Trophoblast cell (in vitro differentiated cells and primary cell): Measurements from ENCODE around the gene GNA15.

Source experiments
- DNase-seq, 2 donors: peaks; one replicate each; pipeline ENCODE4 v3.0.0-alpha.2; 2016
- H2AFZ ChIP-seq: 2 replicates; pipeline ENCODE4 v1.6.1; 2013; ENCODE audit warnings: low read length, moderate library complexity, mild to moderate bottlenecking; ENCODE audit not compliant: insufficient read depth, poor library complexity
- H2AK5ac ChIP-seq: 2 replicates; pipeline ENCODE4 v1.6.1; 2013; ENCODE audit warnings: mild to moderate bottlenecking, low read length
- H2BK120ac ChIP-seq: 2 replicates; pipeline ENCODE4 v1.6.1; 2013; ENCODE audit warnings: low read length, mild to moderate bottlenecking, moderate library complexity; ENCODE audit not compliant: insufficient read depth, poor library complexity
- H2BK12ac ChIP-seq: 2 replicates; pipeline ENCODE4 v1.6.1; 2013; ENCODE audit warnings: mild to moderate bottlenecking, low read length, moderate library complexity
- H2BK5ac ChIP-seq: 2 replicates; pipeline ENCODE4 v1.6.1; 2013; ENCODE audit warnings: low read length, low read depth, moderate library complexity, mild to moderate bottlenecking; ENCODE audit not compliant: poor library complexity
- H3K14ac ChIP-seq: 2 replicates; pipeline ENCODE4 v1.6.1; 2013; ENCODE audit warnings: mild to moderate bottlenecking, low read length
- H3K18ac ChIP-seq: 2 replicates; pipeline ENCODE4 v1.6.1; 2013; ENCODE audit warnings: mild to moderate bottlenecking, low read length
- H3K23ac ChIP-seq: 2 replicates; pipeline ENCODE4 v1.6.1; 2013; ENCODE audit warnings: low read length
- H3K27ac ChIP-seq: 2 replicates; pipeline ENCODE4 v1.5.1; 2013; ENCODE audit warnings: low read depth, mild to moderate bottlenecking, inconsistent platforms, low read length, moderate library complexity
- H3K27me3 ChIP-seq: 2 replicates; pipeline ENCODE4 v1.6.1; 2013; ENCODE audit warnings: inconsistent platforms, mild to moderate bottlenecking, low read length, moderate library complexity; ENCODE audit not compliant: insufficient read depth
- H3K36me3 ChIP-seq, 2 experiments: 1 replicate in 1 of 2; 2 replicates in 1 of 2; pipeline ENCODE4 v1.6.1; 2013; ENCODE audit warnings: low read length in 2 of 2, mild to moderate bottlenecking in 2 of 2, moderate library complexity in 1 of 2; ENCODE audit not compliant: insufficient read depth in 2 of 2, control insufficient read depth in 1 of 2
- H3K4ac ChIP-seq: 2 replicates; pipeline ENCODE4 v1.6.1; 2013; ENCODE audit warnings: low read depth, mild to moderate bottlenecking, low read length, moderate library complexity
- H3K4me1 ChIP-seq, 2 experiments: 1 replicate in 1 of 2; 2 replicates in 1 of 2; pipeline ENCODE4 v1.6.1; 2013; ENCODE audit warnings: low read length in 2 of 2, mild to moderate bottlenecking in 2 of 2, moderate library complexity in 1 of 2; ENCODE audit not compliant: insufficient read depth in 2 of 2, control insufficient read depth in 1 of 2
- H3K4me2 ChIP-seq: 2 replicates; pipeline ENCODE4 v1.6.1; 2013; ENCODE audit warnings: inconsistent platforms, mild to moderate bottlenecking, low read length, moderate library complexity
- H3K4me3 ChIP-seq: 2 replicates; pipeline ENCODE4 v1.5.1; 2013; ENCODE audit warnings: mild to moderate bottlenecking, low read depth, low read length, inconsistent platforms
- H3K79me1 ChIP-seq: one replicate; pipeline ENCODE4 v1.6.1; 2013; ENCODE audit warnings: low read length
- H3K79me2 ChIP-seq: 2 replicates; pipeline ENCODE4 v1.6.1; 2013; ENCODE audit warnings: low read length, mild to moderate bottlenecking; ENCODE audit not compliant: control insufficient read depth, insufficient read depth, poor library complexity
- H3K9ac ChIP-seq: 2 replicates; pipeline ENCODE4 v1.6.1; 2013; ENCODE audit warnings: mild to moderate bottlenecking, low read length
- H3K9me3 ChIP-seq: 2 replicates; pipeline ENCODE4 v1.6.1; 2013; ENCODE audit warnings: low read depth, mild to moderate bottlenecking, control low read depth, inconsistent platforms, low read length; ENCODE audit not compliant: insufficient read depth
- H4K12ac ChIP-seq: 2 replicates; pipeline ENCODE4 v1.6.1; 2013; ENCODE audit warnings: low read depth, mild to moderate bottlenecking, low read length, moderate library complexity
- H4K8ac ChIP-seq: 2 replicates; pipeline ENCODE4 v1.6.1; 2013; ENCODE audit warnings: low read depth, mild to moderate bottlenecking, low read length, moderate library complexity
- H4K91ac ChIP-seq: one replicate; pipeline ENCODE4 v1.6.1; 2013; ENCODE audit warnings: low read depth, mild to moderate bottlenecking, low read length, moderate library complexity
- WGBS: extraction: QIAGEN DNeasy Blood & Tissue Kit; methylation state at CpG from one replicate; pipeline ENCODE4 v1.1.7; 2013; ENCODE audit warnings: missing lambda C conversion rate; ENCODE audit not compliant: insufficient read length, insufficient coverage; ENCODE audit errors: extremely low coverage; 5-methylcytosine and 5-hydroxymethylcytosine counted together

GNA15 gene

DNA sequence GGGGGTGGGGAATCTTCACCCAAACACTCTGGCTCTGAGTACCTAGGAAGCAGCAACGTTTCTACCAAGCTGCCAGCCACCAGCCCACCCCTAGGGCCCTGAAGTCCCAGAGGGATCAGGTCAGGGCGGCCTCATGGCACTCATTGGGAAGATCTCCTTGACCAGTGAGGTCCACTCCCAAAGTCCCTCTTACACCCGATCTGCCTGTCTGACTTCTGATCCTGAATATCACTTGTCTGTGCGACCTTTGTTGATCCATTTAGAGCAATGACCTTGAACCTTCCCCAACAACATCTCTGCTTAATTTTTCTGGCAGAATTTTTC, 2.1 kb upstream of the GNA15 start:
- Histone ChIP-seq H4K8ac (no peak overlapping the region), H3K4me3 (no peak overlapping the region), H4K91ac (no peak overlapping the region), H3K4me1 (no peaks in the 10 kb centered on the region), H4K12ac (no peak overlapping the region), H3K79me2 (no peaks in the 10 kb centered on the region), H3K27me3 (no peaks in the 10 kb centered on the region), H3K4me2 (no peak overlapping the region), H3K4ac (no peak overlapping the region), H3K9me3 (no peaks in the 10 kb centered on the region), H3K79me1 (no peaks in the 10 kb centered on the region), H3K27ac (no peak overlapping the region), H2AK5ac (no peak overlapping the region), H3K36me3 (no peaks in the 10 kb centered on the region), H2AFZ (no peak overlapping the region), H3K9ac (no peak overlapping the region), H3K23ac (no peak overlapping the region), H2BK12ac (no peak overlapping the region), H3K14ac (no peak overlapping the region), H2BK120ac (no peak overlapping the region), H3K18ac (no peak overlapping the region), H2BK5ac (no peak overlapping the region)
- DNase-seq, result no peak
- no CpG with 5 or more reads among the region's 4 CpGs for WGBS

DNA sequence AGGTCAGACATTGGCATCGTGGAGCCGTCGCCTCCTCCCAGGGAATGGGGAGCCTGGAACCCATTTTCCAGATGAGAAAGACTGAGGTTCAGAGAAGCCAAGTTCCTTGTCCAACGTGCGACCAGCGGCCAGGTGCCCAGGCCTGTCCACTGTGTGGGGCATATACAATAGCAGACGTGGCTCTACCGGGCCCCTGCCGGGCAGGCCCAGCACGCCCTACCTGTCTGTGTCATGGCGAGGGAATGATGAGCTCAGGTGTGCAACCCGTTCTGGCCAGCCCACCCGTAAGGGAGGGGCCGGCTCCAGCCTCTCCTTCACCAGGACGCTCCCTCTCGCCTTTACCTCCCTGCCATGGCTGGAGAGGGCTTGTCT, 837 bp downstream of the GNA15 start:
- H2BK120ac ChIP-seq, result no peak overlapping the region
- H2AFZ ChIP-seq, result no peak overlapping the region
- no CpG with 5 or more reads among the region's 16 CpGs for WGBS
- H3K18ac ChIP-seq, result no peak overlapping the region
- H3K4me1 ChIP-seq, result no peaks in the 10 kb centered on the region
- H3K4ac ChIP-seq, result no peak overlapping the region
- no peak overlapping the region for H4K8ac ChIP-seq
- no peaks in the 10 kb centered on the region for H3K9me3 ChIP-seq
- no peak overlapping the region for H3K23ac ChIP-seq
- no peak overlapping the region for H3K4me2 ChIP-seq
- H3K14ac ChIP-seq, result no peak overlapping the region
- no peak overlapping the region for H2BK5ac ChIP-seq
- H3K79me2 ChIP-seq, result no peaks in the 10 kb centered on the region
- no peaks in the 10 kb centered on the region for H3K79me1 ChIP-seq
- H3K27me3 ChIP-seq, result no peaks in the 10 kb centered on the region
- no peak overlapping the region for H3K27ac ChIP-seq
- peak; percentile 71 to 82 for DNase-seq
- H2AK5ac ChIP-seq, result no peak overlapping the region
- no peak overlapping the region for H4K12ac ChIP-seq
- H4K91ac ChIP-seq, result no peak overlapping the region
- H3K36me3 ChIP-seq, result no peaks in the 10 kb centered on the region
- H2BK12ac ChIP-seq, result no peak overlapping the region
- H3K9ac ChIP-seq, result no peak overlapping the region
- H3K4me3 ChIP-seq, result no peak overlapping the region

DNA sequence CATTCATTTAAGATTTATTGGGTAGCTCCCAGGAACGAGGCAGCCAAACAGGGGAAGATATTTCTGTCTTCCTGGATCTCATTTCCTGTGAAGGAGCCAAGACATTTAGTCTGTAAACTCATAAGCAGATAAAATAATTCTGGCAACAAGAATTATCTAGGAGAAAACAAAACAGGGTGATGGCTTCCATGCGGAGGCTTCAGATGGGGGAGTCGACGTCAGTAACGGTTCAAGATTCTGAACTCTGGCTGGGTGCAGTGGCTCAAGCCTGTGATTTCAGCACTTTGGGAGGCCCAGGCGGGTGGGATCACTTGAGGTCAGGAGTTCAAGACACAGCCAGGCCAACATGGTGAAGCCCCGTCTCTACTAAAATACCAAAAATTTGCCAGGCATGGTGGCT, 1.3 kb downstream of the GNA15 start:
- H3K27ac ChIP-seq, result no peak overlapping the region
- no peak overlapping the region for H4K91ac ChIP-seq
- no peak overlapping the region for H2BK120ac ChIP-seq
- H3K79me1 ChIP-seq, result no peaks in the 10 kb centered on the region
- H3K4ac ChIP-seq, result no peak overlapping the region
- no peak overlapping the region for H3K14ac ChIP-seq
- H3K27me3 ChIP-seq, result no peaks in the 10 kb centered on the region
- H3K23ac ChIP-seq, result no peak overlapping the region
- no peak overlapping the region for H3K4me2 ChIP-seq
- no peaks in the 10 kb centered on the region for H3K36me3 ChIP-seq
- H4K12ac ChIP-seq, result no peak overlapping the region
- WGBS, result no CpG with 5 or more reads among the region's 7 CpGs
- H3K4me1 ChIP-seq, result no peaks in the 10 kb centered on the region
- no peak overlapping the region for H2BK5ac ChIP-seq
- H3K18ac ChIP-seq, result no peak overlapping the region
- H3K79me2 ChIP-seq, result no peaks in the 10 kb centered on the region
- no peaks in the 10 kb centered on the region for H3K9me3 ChIP-seq
- H3K4me3 ChIP-seq, result no peak overlapping the region
- no peak overlapping the region for H2AFZ ChIP-seq
- no peak overlapping the region for H2AK5ac ChIP-seq
- no peak overlapping the region for H3K9ac ChIP-seq
- H2BK12ac ChIP-seq, result no peak overlapping the region
- H4K8ac ChIP-seq, result no peak overlapping the region
- no peak for DNase-seq

DNA sequence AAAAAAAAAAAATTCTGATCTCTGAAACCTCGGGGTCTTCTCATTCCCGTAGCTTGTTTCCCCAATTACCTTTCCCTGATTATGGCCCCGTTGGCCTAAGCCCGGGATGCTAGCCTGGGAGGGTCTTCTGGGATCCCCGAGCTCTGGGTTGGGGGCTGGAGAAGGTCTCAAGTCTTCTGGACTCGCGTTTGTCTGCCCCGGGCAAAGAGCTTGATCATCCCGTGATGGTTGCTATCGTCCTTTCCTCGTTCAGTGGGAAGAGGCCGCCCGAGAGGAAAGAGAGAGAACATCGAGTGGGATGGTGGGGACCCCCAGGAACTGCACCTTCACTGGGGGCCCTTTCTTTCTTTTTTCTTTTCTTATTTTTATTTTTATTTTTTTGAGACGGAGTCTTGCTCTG, 2.4 kb downstream of the GNA15 start:
- H4K12ac ChIP-seq, result no peak overlapping the region
- H3K18ac ChIP-seq, result no peak overlapping the region
- H2AK5ac ChIP-seq, result no peak overlapping the region
- H3K14ac ChIP-seq, result no peak overlapping the region
- no CpG with 5 or more reads among the region's 15 CpGs for WGBS
- no peaks in the 10 kb centered on the region for H3K27me3 ChIP-seq
- H3K9me3 ChIP-seq, result no peaks in the 10 kb centered on the region
- no peak overlapping the region for H4K8ac ChIP-seq
- no peak for DNase-seq
- no peak overlapping the region for H3K23ac ChIP-seq
- no peaks in the 10 kb centered on the region for H3K79me1 ChIP-seq
- H3K4ac ChIP-seq, result no peak overlapping the region
- H3K4me1 ChIP-seq, result no peaks in the 10 kb centered on the region
- H3K79me2 ChIP-seq, result no peaks in the 10 kb centered on the region
- H3K9ac ChIP-seq, result no peak overlapping the region
- H2BK120ac ChIP-seq, result no peak overlapping the region
- H4K91ac ChIP-seq, result no peak overlapping the region
- no peaks in the 10 kb centered on the region for H3K36me3 ChIP-seq
- no peak overlapping the region for H2BK5ac ChIP-seq
- no peak overlapping the region for H2AFZ ChIP-seq
- H3K4me2 ChIP-seq, result no peak overlapping the region
- no peak overlapping the region for H2BK12ac ChIP-seq
- no peak overlapping the region for H3K27ac ChIP-seq
- no peak overlapping the region for H3K4me3 ChIP-seq

DNA sequence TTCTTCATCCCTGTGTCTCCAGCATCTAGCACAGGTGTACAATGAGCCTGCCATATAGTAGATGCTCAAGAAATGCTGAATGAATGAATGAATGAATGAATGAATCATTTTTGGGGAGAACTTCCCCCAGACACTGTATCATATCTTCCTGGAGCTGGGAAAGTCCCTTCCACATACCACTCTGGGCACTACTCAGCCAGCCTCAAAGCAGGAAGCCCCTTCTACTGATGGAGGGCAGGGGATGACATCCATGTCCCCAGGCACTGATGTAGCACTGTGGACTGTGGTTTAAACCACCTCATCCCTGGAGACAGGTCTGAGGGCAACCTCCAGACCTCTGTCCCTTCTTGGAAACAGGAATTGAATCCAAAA, 4.8 kb downstream of the GNA15 start:
- H4K12ac ChIP-seq, result no peak overlapping the region
- H4K91ac ChIP-seq, result no peak overlapping the region
- DNase-seq, result no peak
- H2BK120ac ChIP-seq, result no peak overlapping the region
- H3K4me3 ChIP-seq, result no peak overlapping the region
- H3K18ac ChIP-seq, result no peak overlapping the region
- no peak overlapping the region for H3K23ac ChIP-seq
- H3K4ac ChIP-seq, result no peak overlapping the region
- no peaks in the 10 kb centered on the region for H3K27me3 ChIP-seq
- H3K9me3 ChIP-seq, result no peaks in the 10 kb centered on the region
- no peaks in the 10 kb centered on the region for H3K4me1 ChIP-seq
- H2AFZ ChIP-seq, result no peak overlapping the region
- H2BK5ac ChIP-seq, result no peak overlapping the region
- H3K27ac ChIP-seq, result no peak overlapping the region
- no peak overlapping the region for H2BK12ac ChIP-seq
- H3K36me3 ChIP-seq, result no peaks in the 10 kb centered on the region
- H3K14ac ChIP-seq, result no peak overlapping the region
- no peak overlapping the region for H3K9ac ChIP-seq
- no peak overlapping the region for H4K8ac ChIP-seq
- no peaks in the 10 kb centered on the region for H3K79me2 ChIP-seq
- H3K79me1 ChIP-seq, result no peaks in the 10 kb centered on the region
- no peak overlapping the region for H2AK5ac ChIP-seq
- no peak overlapping the region for H3K4me2 ChIP-seq
